Measurements from ENCODE around the gene SMIM30.

Gene SMIM30

DNA sequence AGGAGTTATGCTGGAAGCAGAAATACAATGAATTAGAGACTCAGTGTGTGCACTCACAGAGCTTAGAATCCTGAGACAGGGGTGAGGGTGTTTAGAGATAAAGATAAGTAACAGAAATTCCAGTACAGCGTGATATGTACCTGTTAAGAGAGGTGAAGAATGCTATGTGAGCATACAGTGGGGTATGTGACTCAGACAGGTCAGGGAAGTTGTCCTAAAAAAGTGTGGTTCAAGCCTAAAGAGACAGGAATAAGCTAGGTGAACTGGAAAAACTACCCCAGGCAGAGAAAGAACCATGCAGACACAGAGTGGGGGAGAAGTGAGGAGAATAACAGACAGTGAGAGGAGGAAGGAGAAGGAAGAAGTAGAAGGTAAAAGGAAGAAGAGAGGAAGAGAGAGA, 8.6 kb downstream of the SMIM30 start:
- DNase-seq (ENCODE audit: low spot score) (no peak), FAIRE-seq (no peak)

DNA sequence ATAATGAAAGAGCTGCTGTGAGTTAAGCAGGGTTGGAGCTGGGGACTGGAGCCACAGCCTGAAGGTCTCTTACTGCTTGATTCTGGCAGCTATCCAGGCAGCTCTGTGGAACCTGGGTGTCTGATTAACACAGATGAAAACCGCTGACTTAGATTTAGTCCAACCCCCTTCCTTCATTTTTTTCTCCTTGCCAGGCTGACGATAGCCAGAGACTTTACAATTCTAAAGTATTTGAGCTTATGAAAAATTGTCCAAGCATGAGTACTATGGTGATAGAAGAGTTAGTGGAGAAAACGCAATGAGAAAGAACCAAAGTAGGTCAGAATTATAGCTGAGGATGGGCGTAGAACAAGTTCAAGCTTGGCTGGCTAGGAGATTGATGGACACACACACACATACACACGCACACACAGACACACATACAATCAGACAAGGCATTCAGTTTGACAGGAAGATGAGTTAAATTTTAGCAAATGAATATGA, 18.2 kb downstream of the SMIM30 start:
- peak; percentile 95 for FAIRE-seq
- DNase-seq (ENCODE audit: low spot score), result peak; percentile 83

DNA sequence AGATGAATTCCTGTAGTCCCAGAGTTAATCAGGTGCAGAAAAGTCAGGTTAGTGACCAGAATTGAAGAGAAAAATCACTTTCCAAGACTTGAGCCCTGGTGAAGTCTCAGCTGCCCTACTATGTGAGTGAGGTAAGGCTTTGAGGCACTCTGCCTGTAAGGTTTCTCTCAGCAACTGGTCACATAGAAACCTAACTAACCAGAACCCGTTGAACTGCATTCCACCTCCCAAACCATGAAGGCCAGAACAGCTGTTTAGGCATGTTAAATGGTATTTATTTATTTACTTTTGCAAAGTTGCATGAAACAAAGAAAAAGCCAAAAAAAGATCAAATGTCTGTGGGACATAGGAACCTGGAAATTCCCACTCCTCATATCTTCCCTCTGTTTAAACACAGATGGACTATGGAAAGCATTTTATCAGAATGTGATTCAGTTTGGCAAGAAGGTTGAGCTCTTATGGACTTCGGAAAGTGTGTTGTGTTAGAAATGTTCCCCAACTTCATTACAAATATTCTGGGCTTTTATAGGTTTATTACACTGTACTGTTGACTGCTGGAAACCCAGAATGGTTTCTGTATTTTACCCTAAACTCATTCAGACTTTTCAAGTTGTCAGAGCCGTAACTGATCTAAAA, 19.0 kb downstream of the SMIM30 start:
- FAIRE-seq (no peak), DNase-seq (ENCODE audit: low spot score) (no peak)

DNA sequence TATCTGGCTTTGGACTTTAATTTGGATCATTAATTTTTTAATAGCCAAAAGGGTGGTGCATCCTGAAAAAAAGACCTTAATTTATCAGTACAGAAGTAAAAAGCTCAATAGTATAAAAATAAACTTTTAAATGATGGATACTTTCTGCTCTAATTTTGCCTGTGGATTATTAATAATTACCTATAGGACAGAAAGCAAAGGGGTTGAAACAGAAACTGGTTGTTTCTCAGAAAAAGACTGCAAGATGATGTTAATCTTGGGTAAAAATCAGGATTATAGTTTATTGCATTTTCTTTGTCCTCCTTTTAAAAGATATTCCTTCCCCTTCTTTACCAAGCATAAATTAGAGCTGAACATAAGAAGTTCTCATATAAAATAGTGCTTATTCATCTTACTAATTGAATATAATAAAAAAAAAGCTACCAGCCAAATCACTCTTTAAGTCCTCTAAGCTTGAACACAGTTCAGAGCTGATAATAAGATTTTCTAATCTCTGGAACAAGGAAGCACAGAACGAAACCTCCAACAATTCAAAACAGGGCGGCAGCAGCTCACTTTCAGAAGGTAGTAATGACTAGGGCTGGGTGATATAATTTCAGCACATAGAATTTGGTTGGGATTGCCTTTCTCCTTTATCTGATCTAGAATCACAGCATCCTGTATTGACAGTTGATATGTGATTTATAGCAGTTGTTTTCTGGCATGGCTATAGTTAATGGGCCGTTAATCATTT, 23.7 kb downstream of the SMIM30 start:
- no peak for DNase-seq (ENCODE audit: low spot score)
- no peak for FAIRE-seq

DNA sequence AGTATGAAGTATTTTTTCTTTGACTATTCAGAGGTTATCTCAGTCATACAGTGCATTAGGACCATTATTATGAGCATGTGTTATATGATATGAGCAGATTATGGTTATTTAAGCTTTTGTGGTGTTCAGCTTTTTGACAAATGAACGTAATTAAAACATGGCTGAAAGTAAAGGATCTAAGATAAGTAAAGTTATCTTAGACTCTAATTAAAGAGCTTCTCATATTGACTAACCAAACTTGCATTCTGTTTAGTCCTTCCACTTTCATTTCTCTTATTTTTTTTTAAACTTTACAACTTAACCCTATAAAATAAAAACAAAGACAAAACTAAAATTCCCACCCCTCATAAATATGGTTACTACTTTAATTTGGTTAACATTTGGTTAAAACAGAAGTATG, 24.8 kb downstream of the SMIM30 start:
- FAIRE-seq, result no peak
- DNase-seq (ENCODE audit: low spot score), result no peak

DNA sequence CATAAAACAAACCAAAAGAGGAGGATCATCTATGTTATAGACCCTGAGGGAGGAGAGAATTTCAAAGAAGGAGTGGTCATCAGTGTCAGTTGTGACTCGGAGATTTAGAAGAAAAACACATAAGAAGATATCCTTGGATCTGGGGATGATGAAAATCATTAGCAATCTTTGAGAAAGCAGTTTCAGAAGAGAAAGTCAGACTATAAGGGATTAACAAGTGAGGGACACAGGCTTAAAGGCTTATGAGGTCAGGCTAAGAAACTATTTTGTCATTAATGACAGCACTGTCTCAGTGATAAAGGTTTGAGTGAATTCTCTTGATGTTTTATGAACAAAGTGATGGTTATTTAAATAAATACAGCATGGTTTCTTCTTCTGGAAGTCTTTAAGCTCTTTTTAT, 25.6 kb downstream of the SMIM30 start:
- FAIRE-seq, result no peak
- DNase-seq (ENCODE audit: low spot score), result no peak

DNA sequence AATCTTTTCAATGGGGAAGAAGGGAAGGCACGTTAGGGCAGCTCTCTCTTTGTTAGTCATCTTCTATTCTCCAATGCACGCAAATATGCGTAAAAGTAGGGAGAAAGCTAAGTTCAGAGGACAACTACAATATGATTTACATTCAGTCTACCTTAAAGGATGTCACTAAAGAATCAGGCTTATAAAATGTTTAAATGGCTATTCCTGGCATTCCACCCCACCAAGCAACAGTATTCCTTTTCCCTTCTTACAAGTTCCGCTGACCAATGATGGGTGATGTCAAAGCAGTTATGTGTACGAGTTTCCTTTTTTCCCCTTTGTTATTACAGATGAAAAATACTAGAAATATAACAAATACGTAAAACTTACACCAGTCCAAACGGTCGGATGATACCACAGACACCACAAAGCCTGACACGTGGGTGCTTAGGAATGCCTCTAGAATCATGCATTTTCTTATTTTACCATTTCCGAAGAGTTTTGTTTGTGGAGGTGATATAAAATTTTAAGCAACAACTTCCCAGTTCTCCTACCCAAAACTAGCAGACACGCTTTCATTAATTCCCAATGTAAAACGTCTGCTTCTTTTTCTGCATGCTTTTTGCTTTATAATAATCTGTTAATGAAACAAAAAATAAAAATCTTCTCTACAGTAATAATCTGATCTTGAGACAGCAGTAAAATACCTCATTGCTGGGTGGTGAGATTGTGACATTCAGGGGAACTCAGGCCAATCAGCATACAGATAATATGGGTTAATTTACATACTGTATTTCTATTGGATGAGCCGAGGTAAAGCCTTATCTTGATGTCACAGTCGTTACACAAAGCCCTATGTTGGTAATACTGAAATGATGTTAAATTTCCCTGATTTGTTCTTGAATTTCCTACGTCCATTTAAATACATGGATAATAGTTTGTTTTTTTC, 31.0 kb downstream of the SMIM30 start:
- DNase-seq (ENCODE audit: low spot score) (peak; percentile 58), FAIRE-seq (peak; percentile 76)

DNA sequence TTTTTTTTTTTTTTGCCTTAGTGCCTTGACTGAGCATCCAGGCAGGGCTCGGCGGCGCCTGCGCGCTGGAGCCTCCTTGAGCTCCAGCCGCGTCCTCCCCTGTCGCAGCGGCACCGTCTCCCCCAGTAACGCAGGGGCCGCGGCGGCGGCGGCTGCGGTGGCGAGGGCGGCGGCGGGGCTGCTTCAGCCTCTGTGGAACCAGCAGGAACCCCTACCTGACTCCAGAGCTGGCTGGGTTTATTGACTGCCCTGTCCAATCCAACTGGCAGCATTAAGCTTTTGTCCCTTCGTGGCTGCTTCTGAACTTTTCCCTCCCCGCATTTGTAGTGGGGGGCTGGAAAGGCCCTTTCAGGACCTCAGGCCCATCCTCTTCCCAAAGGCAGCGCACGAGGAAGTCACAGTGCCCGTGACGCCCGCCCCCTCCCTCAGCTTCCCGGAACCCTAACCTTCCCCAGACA, 31.9 kb downstream of the SMIM30 start, which contains the start of gene GPR85:
Gene GPR85 (minus strand): TSS at position 397 of the 458 bp plus-strand sequence. CDS start 2,106 bp downstream, outside the sequence.
- DNase-seq (ENCODE audit: low spot score), result no peak
- no peak for FAIRE-seq

DNA sequence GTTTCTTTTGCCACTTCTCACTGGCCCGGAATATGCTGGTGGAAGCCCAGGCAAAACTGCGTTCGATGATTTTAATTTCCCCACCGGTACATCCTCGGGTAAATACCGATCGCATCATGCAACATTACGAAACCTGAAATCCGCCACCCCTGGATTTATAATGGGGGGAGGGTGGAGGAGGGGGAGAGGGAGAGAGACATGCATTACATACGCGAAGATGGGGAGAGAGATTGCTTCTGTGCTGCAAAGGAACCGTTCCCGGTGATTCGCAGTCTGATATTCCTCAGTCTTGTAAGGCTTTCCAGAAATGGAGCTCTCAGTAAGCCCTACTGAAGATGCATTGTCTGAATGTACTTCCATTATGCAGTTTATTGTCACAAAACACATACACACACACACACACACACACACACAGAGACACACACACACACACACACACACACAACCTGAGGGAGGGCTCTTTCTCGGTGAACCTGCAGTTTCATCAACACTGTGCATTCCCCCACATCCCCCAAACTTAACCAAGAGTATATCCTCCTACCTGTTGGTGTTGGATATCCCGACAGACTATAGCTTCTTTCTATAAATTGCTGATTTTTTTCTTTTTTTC, 32.5 kb downstream of the SMIM30 start:
- no peak for FAIRE-seq

DNA sequence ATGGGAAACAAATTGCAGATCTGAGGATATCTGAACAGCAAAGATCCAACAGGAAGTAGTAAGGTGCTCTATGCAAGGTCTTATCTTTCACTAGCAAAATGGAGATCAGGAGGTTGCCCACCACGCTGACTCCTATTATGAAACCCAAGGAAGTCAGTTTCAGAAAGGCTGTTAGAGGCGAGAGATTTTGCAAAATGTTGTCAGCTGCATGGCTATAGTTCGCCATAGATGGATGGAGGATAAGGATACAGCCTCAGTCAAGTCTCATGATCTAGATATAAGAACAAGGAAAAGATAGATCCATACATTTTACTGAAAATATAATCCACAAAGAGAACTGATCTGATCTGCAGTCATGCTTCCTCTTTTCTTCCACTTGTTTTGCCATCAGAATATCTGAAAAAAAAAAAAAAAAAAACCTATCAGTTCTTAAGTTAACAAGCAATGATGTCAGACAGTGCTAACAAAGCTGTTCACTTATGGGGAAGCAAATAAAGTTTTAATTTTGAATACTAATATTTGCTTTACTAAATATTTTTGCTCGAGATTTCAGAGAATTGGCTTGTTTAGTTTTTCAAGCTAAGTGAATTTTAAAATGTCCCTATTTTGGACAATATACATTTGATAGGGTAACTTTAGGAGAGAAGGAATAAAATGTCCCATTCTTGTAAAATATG, 33.7 kb downstream of the SMIM30 start:
- no peak for DNase-seq (ENCODE audit: low spot score)
- no peak for FAIRE-seq

More for the DNA sequence above, 32.5 kb downstream of the SMIM30 start:
- DNase-seq (ENCODE audit: low spot score), result no peak

DNA sequence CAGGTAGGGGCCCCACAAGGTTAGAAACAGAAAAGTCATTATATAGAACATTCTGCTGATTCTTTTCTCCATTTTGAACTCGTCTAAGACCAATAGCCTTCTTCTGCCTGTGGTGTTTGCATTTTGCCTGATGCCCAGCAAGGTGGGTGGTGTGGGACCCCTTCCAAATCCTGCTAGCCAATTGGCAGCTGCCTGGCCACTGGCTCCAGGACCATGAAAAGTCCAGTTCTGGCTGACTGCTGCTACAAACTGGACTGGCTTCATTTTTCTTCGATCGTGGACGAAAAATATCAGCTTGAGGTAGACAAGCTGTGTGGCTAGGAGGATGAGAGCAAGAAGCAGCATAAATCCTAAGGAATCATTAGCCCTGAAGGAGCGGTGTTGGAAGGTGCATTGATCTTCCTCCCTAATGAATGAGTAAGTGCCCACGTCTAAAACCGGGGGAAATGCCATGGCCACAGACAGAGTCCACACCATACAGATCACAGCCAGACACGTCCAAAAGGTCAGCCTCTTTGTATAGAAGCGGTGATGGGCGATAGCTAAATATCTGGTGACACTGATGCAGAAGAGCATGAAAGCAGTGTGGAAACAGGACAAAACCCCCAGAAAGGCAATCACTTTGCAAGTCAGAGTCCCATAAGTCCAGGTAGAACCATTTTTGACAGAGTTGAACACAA, 34.4 kb downstream of the SMIM30 start:
- FAIRE-seq (no peak), DNase-seq (ENCODE audit: low spot score) (no peak)

DNA sequence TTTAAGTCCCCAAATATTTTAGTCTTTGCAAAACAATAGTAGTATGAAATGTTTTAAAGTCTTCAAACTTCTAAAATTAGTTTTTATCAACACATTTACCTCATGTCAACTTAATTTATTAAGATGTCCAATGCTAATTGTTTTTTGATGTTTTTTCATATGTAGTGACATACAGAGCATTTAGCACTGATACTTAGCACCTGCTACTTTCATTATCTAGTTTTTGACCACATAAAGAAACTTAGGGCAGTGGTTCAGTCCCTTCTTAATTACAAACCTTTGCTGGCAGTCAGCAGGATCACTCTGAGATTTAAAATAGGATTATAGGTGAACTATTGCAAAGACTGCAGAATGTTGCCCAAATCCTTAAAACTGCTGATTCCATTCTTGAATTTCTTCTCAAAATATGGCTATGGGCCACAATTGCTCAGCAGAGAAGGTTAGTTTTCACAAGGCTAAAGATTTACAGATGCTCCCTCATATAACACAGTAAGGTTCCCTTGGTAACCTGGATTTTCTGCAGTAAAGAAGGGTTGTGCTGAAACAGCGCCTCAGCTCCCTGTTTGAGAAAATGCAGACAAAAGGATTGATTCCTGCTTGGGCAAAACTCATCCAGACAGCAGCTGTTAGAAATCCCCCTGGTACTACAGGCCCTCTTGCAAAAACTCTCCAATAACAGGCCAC, 35.1 kb downstream of the SMIM30 start:
- FAIRE-seq (no peak), DNase-seq (ENCODE audit: low spot score) (no peak)

DNA sequence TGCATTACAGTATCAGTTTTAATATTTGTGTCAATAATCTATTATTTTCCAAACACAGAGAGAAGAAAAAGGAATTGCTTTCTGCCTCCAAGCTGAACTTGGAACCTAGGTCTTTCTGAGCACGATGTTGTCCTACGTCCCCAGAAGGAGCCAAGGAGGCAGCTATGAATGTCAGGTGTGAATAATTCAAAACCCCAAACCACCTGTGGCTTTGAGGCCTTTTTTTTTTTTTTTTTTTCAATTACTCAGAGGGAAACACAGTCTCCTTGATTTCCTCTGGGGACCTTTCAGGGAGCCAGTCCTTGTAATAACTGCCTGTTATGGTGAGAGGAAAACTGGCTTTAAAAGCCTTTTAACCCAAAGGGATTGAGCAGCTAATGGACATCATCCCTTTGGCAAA, 40.0 kb downstream of the SMIM30 start:
- FAIRE-seq (no peak), DNase-seq (ENCODE audit: low spot score) (no peak)

DNA sequence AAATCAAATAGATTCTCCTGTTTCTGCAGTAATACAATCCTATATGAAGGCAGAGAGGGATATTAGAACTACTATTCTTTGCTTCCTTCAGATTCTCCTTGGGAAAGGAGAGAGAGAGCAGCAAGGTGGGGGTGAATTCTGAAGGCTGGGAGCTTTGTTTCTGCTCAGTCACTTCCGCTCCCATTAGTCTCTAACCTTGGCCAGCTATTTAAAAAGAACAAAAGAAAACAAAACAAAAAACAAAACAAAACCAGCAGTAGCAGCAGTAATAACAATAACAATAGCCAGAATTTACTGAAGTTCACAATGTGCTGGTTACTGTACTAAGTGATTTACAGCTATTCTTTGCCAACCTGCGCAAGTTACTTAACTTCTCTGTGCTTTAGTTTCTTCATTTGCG, 41.7 kb downstream of the SMIM30 start:
- no peak for FAIRE-seq
- DNase-seq (ENCODE audit: low spot score), result no peak

DNA sequence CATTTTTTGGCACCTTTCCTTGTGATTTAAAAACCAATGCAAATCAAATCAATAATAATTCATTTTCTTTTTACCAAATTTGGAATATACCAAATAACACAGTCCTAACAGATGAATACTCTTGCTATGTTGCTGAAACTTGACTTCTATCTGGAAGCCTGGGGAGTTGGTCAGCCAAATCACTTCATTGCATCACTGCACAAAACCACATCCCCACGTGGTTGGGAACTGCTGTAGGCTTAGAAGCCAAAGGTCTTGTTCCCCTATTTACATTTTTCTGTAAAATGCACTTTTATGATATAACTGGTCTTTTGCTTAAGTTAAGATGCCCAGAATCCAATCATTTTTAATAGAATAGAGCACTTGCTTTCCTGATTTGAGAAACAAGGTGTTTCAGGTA, 46.9 kb downstream of the SMIM30 start:
- peak; percentile 80 for FAIRE-seq
- DNase-seq (ENCODE audit: low spot score), result no peak

Data from RCC 7860 (cell line).